Panc1 (cell line): ENCODE measurements around the gene GREM1. TPM values are rescaled to one million over a fixed set of nuclear protein-coding genes. Genes with fewer than 3 reads are reported as not detected.

ENCODE experiments used
- ATAC-seq: fragments of 200-7000 bp; cut with Tn5 transposase; 2 replicates; pipeline ENCODE4 v1.9.1; 2020; ENCODE audit warnings: mild to moderate bottlenecking, moderate library complexity
- BruUV-seq: library from RNA; stranded (reverse); fragments of 400-500 nt; replicated peaks from 2 replicates; lab custom pipeline; 2021; lab: Mats Ljungman, UMichigan
- CTCF ChIA-PET: fragments of 300-600 bp; sonication (Branson Sonifier 250); formaldehyde crosslinking; loops from one replicate; lab custom pipeline; 2022; ENCODE audit warnings: antibody characterized with exemption; lab: Charles Lee
- POLR2A ChIA-PET: fragments of 300-600 bp; sonication (Branson Sonifier 250); formaldehyde crosslinking; loops from one replicate; lab custom pipeline; 2022; ENCODE audit warnings: antibody characterized with exemption; lab: Charles Lee
- DNase-seq: peaks from one replicate; pipeline ENCODE4 v3.0.0-alpha.2; 2010; ENCODE audit warnings: low read depth, low spot score
- H3K27ac ChIP-seq: 2 replicates; pipeline ENCODE4 v1.5.1; 2011; ENCODE audit warnings: mild to moderate bottlenecking, low read length, inconsistent platforms
- H3K27me3 ChIP-seq: fragments of 200-500 bp; sonication (Bioruptor generic); 2 replicates; pipeline ENCODE4 v1.6.0; 2014; ENCODE audit warnings: low read length, inconsistent platforms; ENCODE audit not compliant: control insufficient read depth, insufficient read depth
- H3K36me3 ChIP-seq: fragments of 200-500 bp; sonication (Bioruptor generic); 2 replicates; pipeline ENCODE4 v1.5.1; 2014; ENCODE audit warnings: inconsistent platforms, mild to moderate bottlenecking, low read length, moderate library complexity; ENCODE audit not compliant: control insufficient read depth, insufficient read depth
- H3K4me1 ChIP-seq: 2 replicates; pipeline ENCODE4 v1.5.1; 2011; ENCODE audit warnings: inconsistent platforms, mild to moderate bottlenecking, low read length, moderate library complexity; ENCODE audit not compliant: control insufficient read depth, insufficient read depth
- H3K4me3 ChIP-seq, 2 experiments: 2 replicates each; pipeline ENCODE4 v1.5.1; 2011 to 2012; ENCODE audit warnings: low read depth in 2 of 2, low read length in 2 of 2, mild to moderate bottlenecking in 2 of 2, inconsistent platforms in 1 of 2, moderate library complexity in 1 of 2
- H3K9me3 ChIP-seq: fragments of 200-500 bp; sonication (Bioruptor generic); 2 replicates; pipeline ENCODE4 v1.5.1; 2014; ENCODE audit warnings: low read depth, mild to moderate bottlenecking, inconsistent platforms, low read length, moderate library complexity; ENCODE audit not compliant: control insufficient read depth, insufficient read depth
- CTCF ChIP-seq: fragments of 450-650 bp; IDR thresholded peaks from 2 replicates; pipeline ENCODE4 v1.5.1; 2017; ENCODE audit warnings: mild to moderate bottlenecking
- POLR2AphosphoS5 ChIP-seq: IDR thresholded peaks from 2 replicates; pipeline ENCODE4 v1.6.1; 2012; ENCODE audit warnings: mild to moderate bottlenecking, low read depth, low read length, moderate library complexity
- REST ChIP-seq, 2 experiments: IDR thresholded peaks; 2 replicates each; pipeline ENCODE4 v1.6.1; 2011 to 2012; ENCODE audit warnings: low read depth in 2 of 2, control low read depth in 1 of 2, low read length in 1 of 2, mild to moderate bottlenecking in 1 of 2, moderate library complexity in 1 of 2; ENCODE audit not compliant: insufficient read depth in 1 of 2
- SIN3A ChIP-seq: IDR thresholded peaks from 2 replicates; pipeline ENCODE4 v1.6.1; 2012; ENCODE audit warnings: low read depth, mild to moderate bottlenecking, low read length, moderate library complexity, borderline replicate concordance; ENCODE audit not compliant: insufficient read depth
- TCF7L2 ChIP-seq: IDR thresholded peaks from 2 replicates; pipeline ENCODE4 v1.6.1; 2011; ENCODE audit warnings: mild to moderate bottlenecking, low read depth, low read length, inconsistent platforms
- in situ Hi-C: cut with HindIII; loops from 2 replicates; pipeline ENCODE4 v1.10.0; 2016; ENCODE audit warnings: low sequenced_read_pairs, low pct_unique_long_range_greater_than_20kb
- intact Hi-C: fragments of 100-400 bp; cut with micrococcal nuclease; formaldehyde crosslinking; loops from one replicate; pipeline ENCODE4 v1.10.0; 2022; ENCODE audit not compliant: unreplicated experiment
- total RNA-seq: library from RNA; stranded (reverse); gene quantifications from one replicate; pipeline ENCODE4 v1.2.1, GENCODE V29; 2021; ENCODE audit not compliant: unreplicated experiment

Gene GREM1
- total RNA-seq, 1 experiment from 2014 or later: 0.41 TPM

GRCh38 chr15:32677238-32677750, 40.5 kb upstream of the GREM1 start:
- in situ Hi-C loops (no loop called here), intact Hi-C loops (no loop called here)
- ATAC-seq: no peak
- Histone ChIP-seq H3K36me3 (no peaks in the 10 kb centered on the region), H3K4me1 (no peaks in the 10 kb centered on the region), H3K4me3 (no peak overlapping the region), H3K9me3 (no peaks in the 10 kb centered on the region), H3K27me3 (no peaks in the 10 kb centered on the region), H3K27ac (no peak overlapping the region)
- no peak for TF ChIP-seq CTCF
- TF ChIP-seq TCF7L2: no peak
- TF ChIP-seq REST (IDR thresholded peaks at IDR 0.05; ENCODE audit: insufficient read depth in 1 of 2, low read depth in 2 of 2, low read length in 1 of 2): no peak
- TF ChIP-seq POLR2AphosphoS5: no peak
- no peak for TF ChIP-seq SIN3A
- CTCF ChIA-PET: no interaction called here
- POLR2A ChIA-PET: no interaction called here
- BruUV-seq: no TSS peak
- DNase-seq: no peak

- H3K27me3 ChIP-seq: no peaks in the 10 kb centered on the region
- intact Hi-C loops (no loop called here), in situ Hi-C loops (no loop called here)
- ChIA-PET POLR2A (no interaction called here), CTCF (no interaction called here)
- DNase-seq (no peak), ATAC-seq (no peak)
- H3K36me3 ChIP-seq: no peaks in the 10 kb centered on the region
- no peak for TF ChIP-seq TCF7L2
- no peak for TF ChIP-seq POLR2AphosphoS5
- TF ChIP-seq SIN3A: no peak
- no peak for TF ChIP-seq CTCF
- TF ChIP-seq REST (IDR thresholded peaks at IDR 0.05; ENCODE audit: insufficient read depth in 1 of 2, low read depth in 2 of 2, low read length in 1 of 2): no peak
- no peaks in the 10 kb centered on the region for H3K9me3 ChIP-seq
- H3K4me1 ChIP-seq: no peaks in the 10 kb centered on the region
- H3K27ac ChIP-seq: no peak overlapping the region
- no TSS peak for BruUV-seq
- no peak overlapping the region for H3K4me3 ChIP-seq
Observed at GRCh38 chr15:32679298-32679690, 38.5 kb upstream of the GREM1 start.
